Measurements from ENCODE around the gene TNFAIP2. TPM values are rescaled to one million over a fixed set of nuclear protein-coding genes. Genes with fewer than 3 reads are reported as not detected.

The TNFAIP2 gene
- total and polyA plus RNA-seq, 2 experiments from 2014 or later: 9.9 to 14.1 TPM

GRCh38 chr14:103123634-103124500 is 606 bp downstream of the TNFAIP2 start (continued):
- TF ChIP-seq EZH2 (IDR thresholded peaks at IDR 0.05; ENCODE audit: low read depth, unreplicated experiment) (no peak), CTCF (conservative IDR thresholded peaks at IDR 0.05; ENCODE audit: low read depth in 2 of 2) (peak; percentile 52 to 73)

GRCh38 chr14:103124501-103125001 is 1.3 kb downstream of the TNFAIP2 start:
- peaks cover 16% of the 10 kb centered on the region for H3K4me1 Mint-ChIP-seq
- Histone ChIP-seq H3K4me1 (ENCODE audit: insufficient read depth) (peaks cover 15% of the 10 kb centered on the region; the same call in 1 of the 2 replicates), H3K9me2 (ENCODE audit: insufficient read depth) (no peaks in the 10 kb centered on the region), H2AFZ (no peak overlapping the region), H3K27ac (ENCODE audit: low read depth) (no peak overlapping the region), H3F3A (replicated peaks; ENCODE audit: low read depth) (peaks cover 5% of the 10 kb centered on the region; the same call in 1 of the 2 replicates), H3K79me2 (replicated peaks; ENCODE audit: insufficient read depth) (no peaks in the 10 kb centered on the region), H3K4me3 (no peak overlapping the region), H4K20me1 (replicated peaks; ENCODE audit: insufficient read depth) (peaks cover 9% of the 10 kb centered on the region), H3K36me3 (ENCODE audit: insufficient read depth) (no peaks in the 10 kb centered on the region), H3K27me3 (ENCODE audit: insufficient read depth) (peaks cover 69% of the 10 kb centered on the region), H3K4me2 (peak overlapping the region; percentile 89)
- DNase-seq (ENCODE audit: low spot score) (no peak), ATAC-seq (no peak)
- no peak overlapping the region for H3K27ac Mint-ChIP-seq
- peaks cover 48% of the 10 kb centered on the region for H3K27me3 Mint-ChIP-seq (ENCODE audit: insufficient read depth, low read depth, poor library complexity)
- peaks cover 2% of the 10 kb centered on the region; the same call in 1 of the 3 replicates for H3K36me3 Mint-ChIP-seq (ENCODE audit: low read depth)
- no peak overlapping the region for H3K4me3 Mint-ChIP-seq
- H3K9me3 Mint-ChIP-seq: no peaks in the 10 kb centered on the region; the same call in 2 of the 3 replicates
- TF ChIP-seq CREB1 (CRISPR knock-in tag; IDR thresholded peaks at IDR 0.05; ENCODE audit: low read depth): no peak
- TF ChIP-seq CTCF (conservative IDR thresholded peaks at IDR 0.05; ENCODE audit: low read depth in 2 of 2): no peak
- no peak for TF ChIP-seq REST (IDR thresholded peaks at IDR 0.05; ENCODE audit: unreplicated experiment)
- TF ChIP-seq EZH2phosphoT487 (IDR thresholded peaks at IDR 0.05; ENCODE audit: unreplicated experiment): no peak
- no peak for TF ChIP-seq ZNF462 (CRISPR knock-in tag; IDR thresholded peaks at IDR 0.05)
- no peak for TF ChIP-seq EZH2 (IDR thresholded peaks at IDR 0.05; ENCODE audit: low read depth, unreplicated experiment)
- TF ChIP-seq ZNF331 (CRISPR knock-in tag; IDR thresholded peaks at IDR 0.05; ENCODE audit: low read depth): no peak
- no peak for TF ChIP-seq STAT1 (IDR thresholded peaks at IDR 0.05; ENCODE audit: unreplicated experiment)

Measured in GM23338 (cell line).